GM19452 (cell line): Measurements from ENCODE around the gene CCDC28B.
A peak's percentile ranks its signal among the peaks of the same experiment; 100 is the strongest.

Experiments
- ATAC-seq: cut with Tn5 transposase; IDR thresholded peaks from one replicate; pipeline ENCODE4 v1.9.1; 2021; ENCODE audit not compliant: unreplicated experiment

CCDC28B gene

GRCh38 chr1:32192220-32192948 is 8.0 kb upstream of the CCDC28B start:
- no peak for ATAC-seq

DNA sequence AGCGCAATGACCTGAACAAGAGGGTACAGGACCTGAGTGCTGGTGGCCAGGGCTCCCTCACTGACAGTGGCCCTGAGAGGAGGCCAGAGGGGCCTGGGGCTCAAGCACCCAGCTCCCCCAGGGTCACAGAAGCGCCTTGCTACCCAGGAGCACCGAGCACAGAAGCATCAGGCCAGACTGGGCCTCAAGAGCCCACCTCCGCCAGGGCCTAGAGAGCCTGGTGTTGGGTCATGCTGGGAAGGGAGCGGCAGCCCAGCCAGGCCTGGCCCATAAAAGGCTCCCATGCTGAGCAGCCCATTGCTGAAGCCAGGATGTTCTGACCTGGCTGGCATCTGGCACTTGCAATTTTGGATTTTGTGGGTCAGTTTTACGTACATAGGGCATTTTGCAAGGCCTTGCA is 5.4 kb upstream of the CCDC28B start:
- ATAC-seq, result no peak

DNA sequence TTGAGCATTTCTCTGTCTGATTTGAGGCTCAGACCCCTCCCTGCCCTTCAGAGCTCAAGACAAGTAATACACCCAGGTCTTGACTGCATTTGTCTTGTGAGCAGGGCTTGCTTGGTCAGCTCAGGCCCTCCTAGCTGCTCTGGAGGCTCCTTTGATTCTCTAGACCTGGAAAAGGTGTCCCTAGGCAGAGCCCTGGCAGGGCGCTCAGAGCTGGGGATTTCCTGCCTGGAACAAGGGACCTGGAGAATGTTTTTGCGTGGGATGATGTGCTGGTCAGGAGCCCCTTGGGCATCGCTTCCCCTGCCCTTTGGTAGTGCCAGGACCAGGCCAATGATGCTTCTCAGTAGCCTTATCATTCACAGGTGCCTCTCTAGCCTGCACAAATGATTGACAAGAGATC is 4.9 kb upstream of the CCDC28B start:
- no peak for ATAC-seq

- no peak for ATAC-seq
These were observed 4.2 kb upstream of the CCDC28B start for GRCh38 chr1:32195972-32196823.

- no peak for ATAC-seq
These were observed 3.3 kb upstream of the CCDC28B start for GRCh38 chr1:32197074-32197473.

DNA sequence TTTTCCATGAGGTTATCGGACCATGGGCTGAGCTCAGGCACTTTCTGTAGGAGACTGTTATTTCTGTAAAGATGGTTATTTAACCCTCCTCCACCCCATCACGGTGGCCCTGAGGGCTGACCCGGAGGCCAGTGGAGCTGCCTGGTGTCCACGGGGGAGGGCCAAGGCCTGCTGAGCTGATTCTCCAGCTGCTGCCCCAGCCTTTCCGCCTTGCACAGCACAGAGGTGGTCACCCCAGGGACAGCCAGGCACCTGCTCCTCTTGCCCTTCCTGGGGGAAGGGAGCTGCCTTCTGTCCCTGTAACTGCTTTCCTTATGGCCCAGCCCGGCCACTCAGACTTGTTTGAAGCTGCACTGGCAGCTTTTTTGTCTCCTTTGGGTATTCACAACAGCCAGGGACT is 2.6 kb upstream of the CCDC28B start:
- ATAC-seq, result no peak

GRCh38 chr1:32198237-32199042 is 2.0 kb upstream of the CCDC28B start:
- ATAC-seq, result no peak

DNA sequence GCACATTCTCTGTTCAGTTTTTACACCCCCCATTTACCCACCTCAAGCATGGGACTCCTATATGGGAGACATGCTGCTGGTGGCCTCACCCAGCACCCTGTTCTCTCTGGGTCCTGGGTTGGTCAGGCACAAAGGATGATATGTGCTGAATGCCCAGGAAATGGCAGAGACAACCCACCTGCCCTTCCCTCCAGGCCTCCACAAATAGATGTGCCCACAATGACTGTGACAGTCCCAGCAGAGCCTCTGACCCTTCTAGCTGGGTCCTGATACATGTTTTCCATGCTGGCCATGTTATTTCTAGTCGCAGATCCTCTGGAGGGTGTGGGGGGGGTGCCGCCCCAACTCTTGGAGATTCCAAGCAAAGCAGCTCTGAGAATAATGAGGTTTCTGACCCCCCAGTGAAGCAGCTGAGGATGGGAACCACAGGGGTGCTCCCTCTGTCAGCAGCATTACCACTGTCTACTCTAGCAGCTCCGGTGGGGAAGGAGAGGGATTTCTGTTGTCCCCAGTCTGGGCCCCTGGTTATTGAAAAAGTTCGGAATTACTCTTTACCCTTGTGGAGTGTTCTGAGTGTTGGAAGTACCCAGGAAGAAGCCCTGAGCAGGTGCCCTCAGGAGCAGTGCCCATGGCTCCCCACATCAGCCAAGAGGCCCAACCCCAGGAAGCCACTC is 1.2 kb upstream of the CCDC28B start:
- ATAC-seq, result no peak

GRCh38 chr1:32199717-32200072 is 700 bp upstream of the CCDC28B start:
- no peak for ATAC-seq

DNA sequence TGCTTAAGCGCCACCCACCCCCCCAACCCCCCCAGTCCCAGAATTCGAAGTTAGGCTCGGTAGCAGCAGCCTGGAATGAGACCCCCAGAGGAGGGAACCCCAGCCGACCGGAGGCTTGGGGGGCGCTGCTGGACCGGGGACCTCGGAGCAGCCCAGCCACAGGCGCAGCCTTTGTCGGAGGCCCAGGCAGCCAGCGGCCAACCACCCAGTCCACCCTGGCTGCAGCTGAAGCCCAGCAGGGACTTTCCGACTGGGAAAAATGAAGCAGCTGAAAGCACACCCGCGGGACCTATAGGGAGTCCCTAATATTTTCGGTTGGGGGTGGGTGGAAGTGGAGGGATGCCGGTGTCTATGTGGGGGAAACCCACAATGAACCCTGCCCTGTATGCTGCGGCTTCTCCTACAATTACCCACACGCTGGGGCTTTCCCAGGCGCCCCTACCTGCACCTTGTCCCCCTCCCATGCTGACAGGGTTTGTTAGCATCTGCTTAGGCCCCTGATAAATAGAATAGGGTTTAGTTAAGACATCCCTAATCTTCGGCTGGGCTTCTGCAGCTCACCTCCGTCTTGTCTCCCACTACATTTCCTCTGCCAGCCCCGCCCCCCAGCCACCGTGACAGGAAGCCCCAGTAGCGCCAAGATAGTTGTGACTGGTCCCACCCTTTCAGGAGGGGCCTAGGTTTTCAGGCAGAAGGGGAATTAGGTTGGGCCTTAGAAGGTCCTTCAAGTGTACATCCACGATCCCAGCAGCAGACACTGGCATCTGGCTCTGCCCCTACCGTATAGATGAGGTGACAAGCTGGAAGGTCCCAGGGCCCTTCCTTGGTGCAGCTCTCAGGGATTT is 838 bp downstream of the CCDC28B start:
- no peak for ATAC-seq

- no peak for ATAC-seq
These were observed 4.6 kb downstream of the CCDC28B start for GRCh38 chr1:32204943-32205361.

DNA sequence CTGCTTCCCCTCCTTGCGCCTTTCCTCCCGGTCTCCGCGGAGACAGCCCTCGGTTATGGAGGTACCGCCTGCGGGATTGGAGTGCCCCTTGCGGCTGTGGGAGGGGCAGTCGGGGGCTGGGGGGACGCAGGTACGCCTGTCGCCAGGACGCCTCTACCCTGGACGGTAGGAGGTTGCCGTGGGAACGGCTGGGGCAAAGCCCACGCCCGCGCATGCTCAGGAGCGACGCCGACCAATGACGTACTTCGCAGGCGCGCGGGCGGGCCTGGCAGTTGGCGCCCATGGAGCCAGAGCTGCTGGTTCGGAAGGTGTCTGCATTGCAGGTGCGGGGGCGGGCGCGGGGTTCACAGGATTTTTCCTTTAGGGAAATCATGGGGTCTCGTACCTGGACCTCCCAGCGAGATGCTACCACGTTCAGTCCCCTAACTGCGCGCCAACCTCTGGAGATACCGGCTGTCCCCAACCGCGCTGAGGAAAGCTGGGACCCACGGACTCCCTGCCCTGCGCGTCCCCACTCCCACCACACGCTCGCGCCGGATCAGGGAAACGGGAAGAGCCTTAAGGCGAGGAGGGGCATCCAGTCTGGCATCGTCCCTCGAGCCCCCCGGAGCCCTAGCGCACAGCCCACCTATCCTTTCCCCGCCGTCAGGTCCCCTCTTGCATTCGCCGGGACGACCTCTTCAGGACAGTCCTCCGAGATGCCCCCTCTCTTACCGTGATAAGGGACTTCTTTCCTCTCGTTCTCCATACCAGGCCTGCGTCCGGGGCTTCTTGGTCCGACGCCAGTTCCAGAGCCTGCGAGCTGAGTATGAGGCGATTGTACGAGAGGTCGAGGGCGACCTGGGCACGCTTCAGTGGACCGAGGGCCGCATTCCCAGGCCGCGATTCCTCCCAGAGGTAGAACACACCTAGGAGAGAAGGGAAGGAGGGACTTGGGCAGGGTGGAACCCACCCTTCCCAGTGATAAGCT is 5.3 kb downstream of the CCDC28B start, which contains the start of gene IQCC:
Gene IQCC, plus strand, starts transcription at position 271 of the 970 bp plus-strand sequence. Its CDS starts 11 bp downstream, at position 282.
- ATAC-seq, result peak; percentile 57

- no peak for ATAC-seq
These were observed 8.1 kb downstream of the CCDC28B start for GRCh38 chr1:32208469-32208868.

DNA sequence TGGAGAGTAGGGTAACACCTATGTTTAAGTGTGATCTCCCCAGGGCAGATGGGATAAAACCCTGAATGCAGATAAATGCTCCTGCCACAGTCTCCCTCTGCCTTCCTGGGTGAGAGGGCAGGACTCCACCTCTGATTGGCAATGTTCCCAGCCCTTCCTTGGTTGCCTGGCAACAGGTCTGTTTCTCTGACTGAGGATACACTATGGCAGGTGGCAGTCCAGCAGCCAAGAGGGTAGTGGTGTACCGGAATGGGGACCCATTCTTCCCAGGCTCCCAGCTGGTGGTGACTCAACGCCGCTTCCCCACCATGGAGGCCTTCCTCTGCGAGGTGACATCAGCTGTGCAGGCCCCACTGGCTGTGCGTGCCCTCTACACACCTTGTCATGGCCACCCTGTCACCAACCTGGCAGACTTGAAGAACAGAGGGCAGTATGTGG is 8.5 kb downstream of the CCDC28B start, which contains the start of gene DCDC2B:
Gene DCDC2B, plus strand, starts transcription at position 199 of the 438 bp plus-strand sequence. Its CDS starts 5 bp downstream, at position 204.
- no peak for ATAC-seq

DNA sequence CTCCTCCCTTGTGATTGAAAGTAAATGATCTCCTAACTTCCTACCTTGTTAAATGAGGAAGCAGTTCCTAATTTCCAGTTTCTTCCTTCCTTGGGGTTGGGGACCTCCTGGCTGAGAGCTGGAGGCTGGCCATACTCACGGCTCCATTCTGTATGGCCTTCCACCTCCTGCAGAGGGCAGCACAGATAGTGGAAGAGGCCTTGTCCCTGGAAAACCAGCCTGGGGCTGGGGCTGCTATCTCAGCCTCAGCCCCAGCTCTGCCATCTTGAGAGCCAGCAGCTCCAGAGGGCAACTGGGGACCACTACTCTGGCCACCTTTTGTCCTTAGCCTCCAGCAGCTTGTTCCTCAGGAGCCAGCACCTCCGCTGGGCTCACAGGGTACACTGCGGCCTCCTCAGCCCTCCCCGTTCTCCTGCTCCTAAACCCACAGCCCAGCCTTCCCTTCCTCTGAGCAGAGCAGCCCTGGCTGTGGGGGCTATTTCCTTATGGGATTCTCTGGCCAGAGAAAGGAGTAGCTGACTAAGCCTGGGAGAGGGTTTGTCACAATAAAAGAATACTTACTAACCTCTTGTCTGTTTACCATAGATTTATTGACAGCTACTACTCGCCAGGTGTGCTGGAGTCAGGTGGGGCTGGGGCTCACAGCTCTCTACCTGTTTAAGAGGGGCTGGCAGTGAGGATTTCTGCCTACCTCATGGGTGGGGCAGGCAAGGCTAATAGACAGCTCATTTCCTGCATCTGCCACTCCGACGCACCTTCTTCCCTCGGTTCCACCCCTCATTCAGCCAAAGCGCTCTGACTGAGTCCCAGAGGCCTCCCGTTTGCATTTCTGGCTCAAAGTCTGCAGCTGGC is 15.5 kb downstream of the CCDC28B start:
- no peak for ATAC-seq

- no peak for ATAC-seq
These were observed 16.2 kb downstream of the CCDC28B start for GRCh38 chr1:32216566-32216965.

GRCh38 chr1:32219022-32219421 is 18.6 kb downstream of the CCDC28B start:
- no peak for ATAC-seq
